HEK293T (cell line): Measurements from ENCODE around the gene ANKS1B.

Experiments
- BHLHE40 ChIP-seq: fragments of 450-650 bp; IDR thresholded peaks from 2 replicates; pipeline ENCODE4 v1.6.1; 2016; ENCODE audit warnings: mild to moderate bottlenecking, moderate library complexity, borderline replicate concordance
- ELF4 ChIP-seq: fragments of 450-650 bp; IDR thresholded peaks from 2 replicates; pipeline ENCODE4 v1.6.1; 2017; ENCODE audit warnings: antibody characterized with exemption
- FOXA1 ChIP-seq: fragments of 450-650 bp; IDR thresholded peaks from 2 replicates; pipeline ENCODE4 v1.6.1; 2016; ENCODE audit warnings: mild to moderate bottlenecking
- FOXK2 ChIP-seq: fragments of 450-650 bp; IDR thresholded peaks from 2 replicates; pipeline ENCODE4 v1.6.1; 2016; ENCODE audit warnings: mild to moderate bottlenecking
- FOXM1 ChIP-seq: fragments of 450-650 bp; IDR thresholded peaks from 2 replicates; pipeline ENCODE4 v1.6.1; 2017; ENCODE audit warnings: mild to moderate bottlenecking, borderline replicate concordance
- HDGF ChIP-seq: fragments of 450-650 bp; IDR thresholded peaks from 2 replicates; pipeline ENCODE4 v1.6.1; 2017; ENCODE audit warnings: antibody characterized with exemption, borderline replicate concordance
- L3MBTL2 ChIP-seq: fragments of 450-650 bp; conservative IDR thresholded peaks from 2 replicates; pipeline ENCODE4 v1.6.1; 2016; ENCODE audit warnings: mild to moderate bottlenecking
- NFRKB ChIP-seq: fragments of 450-650 bp; IDR thresholded peaks from 2 replicates; pipeline ENCODE4 v1.6.1; 2016; ENCODE audit warnings: mild to moderate bottlenecking, moderate library complexity
- SP1 ChIP-seq: fragments of 450-650 bp; IDR thresholded peaks from 2 replicates; pipeline ENCODE4 v1.6.1; 2017
- ZNF384 ChIP-seq: fragments of 450-650 bp; IDR thresholded peaks from 2 replicates; pipeline ENCODE4 v1.6.1; 2016

GRCh38 chr12:98977186-98977585 lies 1007.5 kb downstream of the ANKS1B start:
- TF ChIP-seq ELF4, result no peak
- TF ChIP-seq FOXM1, result no peak
- TF ChIP-seq L3MBTL2, result no peak
- TF ChIP-seq SP1, result no peak
- TF ChIP-seq FOXA1, result no peak
- no peak for TF ChIP-seq BHLHE40
- no peak for TF ChIP-seq FOXK2
- TF ChIP-seq HDGF, result no peak
- no peak for TF ChIP-seq ZNF384
- TF ChIP-seq NFRKB, result no peak
